Muscle layer of colon (tissue), 2 donors: ENCODE measurements around the gene DCTN1.

Source experiments
- H3K27ac ChIP-seq: one replicate; pipeline ENCODE4 v1.7.0; 2013; ENCODE audit warnings: low read depth, mild to moderate bottlenecking, low read length, moderate library complexity
- H3K27me3 ChIP-seq, 2 donors: one replicate each; pipeline ENCODE4 v1.7.0; 2013; ENCODE audit warnings: low read length in 2 of 2, mild to moderate bottlenecking in 2 of 2; ENCODE audit not compliant: insufficient read depth in 2 of 2, control insufficient read depth in 1 of 2
- H3K36me3 ChIP-seq: one replicate; pipeline ENCODE4 v1.7.0; 2013; ENCODE audit warnings: mild to moderate bottlenecking, low read length; ENCODE audit not compliant: insufficient read depth
- H3K4me1 ChIP-seq: one replicate; pipeline ENCODE4 v1.7.0; 2013; ENCODE audit warnings: mild to moderate bottlenecking, low read length; ENCODE audit not compliant: insufficient read depth
- H3K4me3 ChIP-seq, 2 donors: one replicate each; pipeline ENCODE4 v1.7.0; 2013; ENCODE audit warnings: low read length in 2 of 2, low read depth in 1 of 2, mild to moderate bottlenecking in 1 of 2, moderate library complexity in 1 of 2
- H3K9ac ChIP-seq: one replicate; pipeline ENCODE4 v1.7.0; 2013; ENCODE audit warnings: low read length
- H3K9me3 ChIP-seq: one replicate; pipeline ENCODE4 v1.7.0; 2013; ENCODE audit warnings: mild to moderate bottlenecking, low read length
- donor health status: abdominal sarcoma.
- donor health status: Adenocarcinoma of cecum.

The DCTN1 gene

DNA sequence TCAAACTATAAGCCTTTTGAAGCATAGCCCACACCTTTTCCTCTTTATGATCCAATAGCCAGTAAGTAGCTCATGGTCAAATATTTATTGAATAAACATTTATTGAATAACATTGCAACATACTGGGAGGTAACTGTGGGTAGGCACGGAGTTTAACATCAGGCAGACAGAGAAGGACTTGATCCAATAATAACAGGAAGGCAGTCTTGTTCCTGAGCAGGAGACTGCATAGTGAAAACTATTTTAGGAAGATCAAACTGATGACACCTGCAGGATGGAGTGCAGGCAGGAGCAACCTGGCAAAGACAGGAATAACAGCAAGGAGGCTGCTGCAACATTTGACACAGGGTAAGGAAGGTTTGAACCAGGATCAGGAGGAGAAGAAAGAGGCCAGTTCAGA lies 3.1 kb upstream of the DCTN1 start:
- no peak overlapping the region for H3K27ac ChIP-seq
- H3K36me3 ChIP-seq: peaks cover 5% of the 10 kb centered on the region
- H3K4me3 ChIP-seq: no peak overlapping the region
- H3K4me1 ChIP-seq: peaks cover 40% of the 10 kb centered on the region
- H3K9me3 ChIP-seq: no peaks in the 10 kb centered on the region
- H3K9ac ChIP-seq: no peak overlapping the region
- H3K27me3 ChIP-seq: no peaks in the 10 kb centered on the region

- no peaks in the 10 kb centered on the region for H3K9me3 ChIP-seq
- H3K9ac ChIP-seq: no peak overlapping the region
- peaks cover 18% of the 10 kb centered on the region for H3K36me3 ChIP-seq
- H3K4me3 ChIP-seq: no peak overlapping the region
- peaks cover 37% of the 10 kb centered on the region for H3K4me1 ChIP-seq
- no peaks in the 10 kb centered on the region for H3K27me3 ChIP-seq
- H3K27ac ChIP-seq: no peak overlapping the region
Measured at GRCh38 chr2:74381751-74382150, 1.6 kb upstream of the DCTN1 start.

DNA sequence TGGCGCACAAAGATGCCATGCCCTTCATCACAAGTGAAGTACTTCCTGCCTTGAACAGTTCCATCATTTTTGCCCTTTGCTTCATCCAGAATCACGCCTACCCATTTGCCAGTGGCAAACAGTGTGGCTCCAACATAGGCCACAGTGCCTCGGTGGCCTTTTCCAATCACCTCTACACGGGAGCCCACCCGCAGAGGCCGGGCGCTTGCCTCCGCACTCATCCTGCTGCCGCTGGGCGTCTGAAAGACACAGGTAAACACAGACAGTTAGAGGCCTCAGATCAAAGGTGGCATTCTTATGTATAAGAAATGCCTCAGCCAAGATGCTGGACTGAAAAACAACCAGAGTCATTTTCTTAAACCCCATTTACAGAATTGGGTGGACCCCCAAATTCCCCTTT lies 2.1 kb downstream of the DCTN1 start:
- Histone ChIP-seq H3K4me3 (no peak overlapping the region), H3K36me3 (peaks cover 25% of the 10 kb centered on the region), H3K4me1 (peaks cover 47% of the 10 kb centered on the region), H3K9me3 (no peaks in the 10 kb centered on the region), H3K9ac (no peak overlapping the region), H3K27me3 (no peaks in the 10 kb centered on the region), H3K27ac (no peak overlapping the region)

- Histone ChIP-seq H3K36me3 (peaks cover 34% of the 10 kb centered on the region), H3K27me3 (no peaks in the 10 kb centered on the region), H3K4me1 (peaks cover 37% of the 10 kb centered on the region), H3K27ac (no peak overlapping the region), H3K9ac (no peak overlapping the region), H3K9me3 (no peaks in the 10 kb centered on the region), H3K4me3 (no peak overlapping the region)
Measured at GRCh38 chr2:74375838-74376237, 4.3 kb downstream of the DCTN1 start.

DNA sequence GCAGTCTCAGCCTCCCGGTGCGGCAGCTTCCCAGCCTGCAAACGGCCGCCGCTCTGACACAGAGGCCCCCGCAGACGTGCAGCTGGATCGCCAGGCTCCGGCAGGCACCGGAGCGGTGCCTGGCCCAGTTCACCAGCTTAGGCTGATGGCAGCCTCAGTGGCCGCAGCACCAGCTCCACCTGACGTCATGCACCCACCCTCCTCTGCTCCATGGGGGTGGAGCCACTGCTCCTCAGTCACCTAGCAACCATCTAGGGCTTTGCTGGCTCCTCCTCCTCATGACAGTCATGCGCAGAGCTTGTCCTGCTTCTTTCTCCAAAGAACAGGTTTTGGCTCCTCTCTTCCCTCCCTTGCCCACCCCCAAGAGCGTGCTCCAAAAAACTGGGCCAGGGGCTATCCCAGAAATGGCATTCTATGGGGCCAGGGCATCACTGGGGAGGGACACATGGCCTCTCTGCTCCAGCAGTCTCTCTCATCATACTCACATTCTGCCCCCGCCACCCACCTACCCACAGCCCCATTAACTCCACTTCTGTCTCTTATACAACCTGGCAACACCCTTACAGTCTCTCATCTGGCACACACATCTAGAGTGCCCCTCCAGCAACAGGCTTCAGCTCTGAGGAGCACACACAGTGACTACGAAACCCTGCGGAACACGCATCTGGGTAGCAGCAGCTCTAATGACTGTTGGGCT lies 5.5 kb downstream of the DCTN1 start:
- Histone ChIP-seq H3K4me1 (peaks cover 27% of the 10 kb centered on the region), H3K4me3 (peak overlapping the region; percentile 9 to 48), H3K9me3 (no peaks in the 10 kb centered on the region), H3K27me3 (no peaks in the 10 kb centered on the region), H3K36me3 (peaks cover 46% of the 10 kb centered on the region), H3K27ac (no peak overlapping the region), H3K9ac (no peak overlapping the region)

DNA sequence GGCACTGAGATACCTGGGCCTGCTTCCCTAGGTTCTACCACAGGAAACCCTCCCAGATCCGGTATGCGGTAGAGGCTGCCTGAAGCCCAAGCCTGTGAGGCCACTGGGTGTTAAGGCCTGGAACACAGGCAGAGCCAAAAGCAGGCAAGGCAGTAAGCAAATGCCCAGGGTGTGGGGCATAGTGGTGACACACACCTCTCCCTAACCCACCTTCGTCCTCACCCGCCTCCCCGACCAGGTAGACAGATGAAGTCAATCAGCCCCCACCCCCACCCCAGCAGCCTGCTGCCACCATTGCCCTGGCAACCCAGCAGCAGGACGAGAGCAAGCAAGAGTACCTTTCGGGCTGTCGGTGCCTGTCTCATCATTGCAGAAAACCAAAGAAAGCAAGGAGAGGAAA lies 6.1 kb downstream of the DCTN1 start:
- Histone ChIP-seq H3K4me3 (peak overlapping the region; percentile 9 to 48), H3K9ac (no peak overlapping the region), H3K4me1 (peaks cover 20% of the 10 kb centered on the region), H3K27me3 (no peaks in the 10 kb centered on the region), H3K9me3 (no peaks in the 10 kb centered on the region), H3K27ac (no peak overlapping the region), H3K36me3 (peaks cover 53% of the 10 kb centered on the region)

GRCh38 chr2:74373221-74373676 lies 6.9 kb downstream of the DCTN1 start:
- no peak overlapping the region for H3K27ac ChIP-seq
- peaks cover 60% of the 10 kb centered on the region for H3K36me3 ChIP-seq
- no peak overlapping the region for H3K9ac ChIP-seq
- peaks cover 16% of the 10 kb centered on the region for H3K4me1 ChIP-seq
- H3K9me3 ChIP-seq: no peaks in the 10 kb centered on the region
- H3K4me3 ChIP-seq: no peak overlapping the region
- no peaks in the 10 kb centered on the region for H3K27me3 ChIP-seq

GRCh38 chr2:74372674-74373073 lies 7.4 kb downstream of the DCTN1 start:
- Histone ChIP-seq H3K4me3 (no peak overlapping the region), H3K9me3 (no peaks in the 10 kb centered on the region), H3K4me1 (peaks cover 16% of the 10 kb centered on the region), H3K9ac (no peak overlapping the region), H3K27me3 (no peaks in the 10 kb centered on the region), H3K27ac (no peak overlapping the region), H3K36me3 (peaks cover 62% of the 10 kb centered on the region)

DNA sequence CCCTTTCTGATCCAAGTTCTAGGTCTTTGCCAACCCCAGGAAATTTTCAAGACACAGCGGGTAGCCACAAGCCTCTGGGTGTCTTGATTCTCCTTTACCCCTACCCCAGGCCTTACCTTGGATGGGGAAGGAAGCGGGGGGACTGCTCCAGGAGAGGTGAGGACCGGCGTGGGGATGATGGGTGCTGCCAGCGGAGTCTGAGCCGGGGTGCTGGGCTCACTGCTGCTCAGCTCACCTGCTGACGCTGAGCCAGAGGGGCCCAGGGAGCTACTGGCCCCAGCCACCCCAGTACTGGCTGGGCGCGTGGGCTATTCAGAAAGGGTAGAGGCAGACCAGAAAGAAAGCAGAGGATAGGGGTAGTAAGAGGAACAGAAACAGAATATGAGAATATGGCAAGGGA lies 8.7 kb downstream of the DCTN1 start:
- Histone ChIP-seq H3K9me3 (no peaks in the 10 kb centered on the region), H3K4me1 (peaks cover 16% of the 10 kb centered on the region), H3K36me3 (peaks cover 62% of the 10 kb centered on the region), H3K27ac (no peak overlapping the region), H3K9ac (no peak overlapping the region), H3K4me3 (no peak overlapping the region), H3K27me3 (no peaks in the 10 kb centered on the region)

GRCh38 chr2:74369976-74370375 lies 10.1 kb downstream of the DCTN1 start:
- peaks cover 68% of the 10 kb centered on the region for H3K36me3 ChIP-seq

GRCh38 chr2:74368499-74368898 lies 11.6 kb downstream of the DCTN1 start:
- H3K4me1 ChIP-seq: peaks cover 5% of the 10 kb centered on the region
- no peaks in the 10 kb centered on the region for H3K9me3 ChIP-seq
- no peak overlapping the region for H3K4me3 ChIP-seq
- no peaks in the 10 kb centered on the region for H3K27me3 ChIP-seq
- peaks cover 82% of the 10 kb centered on the region for H3K36me3 ChIP-seq
- H3K27ac ChIP-seq: no peak overlapping the region
- no peak overlapping the region for H3K9ac ChIP-seq

More at GRCh38 chr2:74369976-74370375, 10.1 kb downstream of the DCTN1 start:
- Histone ChIP-seq H3K4me3 (no peak overlapping the region), H3K9ac (no peak overlapping the region), H3K9me3 (no peaks in the 10 kb centered on the region), H3K27me3 (no peaks in the 10 kb centered on the region), H3K4me1 (peaks cover 16% of the 10 kb centered on the region), H3K27ac (no peak overlapping the region)

GRCh38 chr2:74367789-74368188 lies 12.3 kb downstream of the DCTN1 start:
- no peaks in the 10 kb centered on the region for H3K27me3 ChIP-seq
- no peak overlapping the region for H3K9ac ChIP-seq
- H3K36me3 ChIP-seq: peaks cover 89% of the 10 kb centered on the region
- no peak overlapping the region for H3K4me3 ChIP-seq
- H3K27ac ChIP-seq: no peak overlapping the region
- no peaks in the 10 kb centered on the region for H3K9me3 ChIP-seq
- no peaks in the 10 kb centered on the region for H3K4me1 ChIP-seq
